GM19438 (cell line): ENCODE data around the gene SPEF1.
A peak's percentile ranks its signal among the peaks of the same experiment; 100 is the strongest.

Source experiments
- ATAC-seq: cut with Tn5 transposase; IDR thresholded peaks from one replicate; pipeline ENCODE4 v1.9.1; 2021; ENCODE audit warnings: low read depth; ENCODE audit not compliant: unreplicated experiment

Gene SPEF1

GRCh38 chr20:3767427-3768341 is 13.6 kb downstream of the SPEF1 start, which contains the start of gene ADISSP:
Gene ADISSP, minus strand, starts transcription at chr20:3767753. Its CDS starts 7,653 bp downstream, at chr20:3760100.
- peak; percentile 91 for ATAC-seq

- no peak for ATAC-seq
Observed at GRCh38 chr20:3767110-3767426, 14.2 kb downstream of the SPEF1 start.

GRCh38 chr20:3766422-3767109 is 14.7 kb downstream of the SPEF1 start:
- ATAC-seq: no peak

- no peak for ATAC-seq
Observed at GRCh38 chr20:3765171-3765882, 15.9 kb downstream of the SPEF1 start.

GRCh38 chr20:3764659-3765058 is 16.6 kb downstream of the SPEF1 start:
- no peak for ATAC-seq

GRCh38 chr20:3763671-3764601 is 17.3 kb downstream of the SPEF1 start:
- no peak for ATAC-seq

- no peak for ATAC-seq
Observed at GRCh38 chr20:3760655-3761348, 20.4 kb downstream of the SPEF1 start.

GRCh38 chr20:3759884-3760283 is 21.4 kb downstream of the SPEF1 start:
- ATAC-seq: no peak

GRCh38 chr20:3759316-3759823 is 21.9 kb downstream of the SPEF1 start:
- ATAC-seq: no peak

GRCh38 chr20:3758566-3758965 is 22.7 kb downstream of the SPEF1 start:
- ATAC-seq: no peak

GRCh38 chr20:3757268-3757667 is 24.0 kb downstream of the SPEF1 start:
- ATAC-seq: no peak

- ATAC-seq: no peak
Observed at GRCh38 chr20:3755814-3756480, 25.3 kb downstream of the SPEF1 start.

GRCh38 chr20:3755269-3755668 is 26.0 kb downstream of the SPEF1 start:
- ATAC-seq: no peak

- no peak for ATAC-seq
Observed at GRCh38 chr20:3754276-3754630, 27.0 kb downstream of the SPEF1 start.

- no peak for ATAC-seq
Observed at GRCh38 chr20:3753501-3754275, 27.6 kb downstream of the SPEF1 start.

- no peak for ATAC-seq
Observed at GRCh38 chr20:3753098-3753497, 28.1 kb downstream of the SPEF1 start.

- no peak for ATAC-seq
Observed at GRCh38 chr20:3752386-3752759, 28.9 kb downstream of the SPEF1 start.

- no peak for ATAC-seq
Observed at GRCh38 chr20:3751675-3752385, 29.4 kb downstream of the SPEF1 start.
